Measurements from ENCODE around the gene MACROH2A2. TPM values are rescaled to one million over a fixed set of nuclear protein-coding genes. Genes with fewer than 3 reads are reported as not detected.
A peak's percentile ranks its signal among the peaks of the same experiment; 100 is the strongest.

MACROH2A2 gene
- total RNA-seq, 1 experiment from 2014 or later = not detected

- DNase-seq = no peak
- H3K9me2 ChIP-seq (replicated peaks; ENCODE audit: insufficient read depth, low read length) = no peaks in the 10 kb centered on the region
- H2AFZ ChIP-seq (ENCODE audit: low read length) = no peak overlapping the region
- H3K9me3 ChIP-seq (ENCODE audit: low read length) = no peaks in the 10 kb centered on the region
- H3K79me2 ChIP-seq (ENCODE audit: low read length) = peaks cover 40% of the 10 kb centered on the region
- peak overlapping the region; percentile 1; the same call in 1 of the 2 replicates for H3K27ac ChIP-seq (ENCODE audit: low read length)
- peak overlapping the region; percentile 89; the same call in 1 of the 2 replicates for H3K9ac ChIP-seq (ENCODE audit: low read length)
- H3K27me3 ChIP-seq (ENCODE audit: low read length) = no peaks in the 10 kb centered on the region
- peaks cover 7% of the 10 kb centered on the region; the same call in 1 of the 2 replicates for H3K36me3 ChIP-seq (ENCODE audit: insufficient read depth, low read length)
- peaks cover 29% of the 10 kb centered on the region for H3K4me1 ChIP-seq (ENCODE audit: low read length)
- H4K20me1 ChIP-seq (ENCODE audit: insufficient read depth, low read depth, low read length) = no peaks in the 10 kb centered on the region
- peak overlapping the region; percentile 92; the same call in 1 of the 2 replicates for H3K4me3 ChIP-seq (ENCODE audit: low read length)
- peak overlapping the region; percentile 98 for H3K4me2 ChIP-seq (ENCODE audit: low read depth, low read length, poor library complexity, severe bottlenecking)
Measured at GRCh38 chr10:70130878-70131559, 78.4 kb downstream of the MACROH2A2 start.

GRCh38 chr10:70131560-70131937 is 78.9 kb downstream of the MACROH2A2 start:
- Histone ChIP-seq H3K27ac (ENCODE audit: low read length) (peak overlapping the region; percentile 76), H3K9me3 (ENCODE audit: low read length) (no peaks in the 10 kb centered on the region), H3K79me2 (ENCODE audit: low read length) (peaks cover 40% of the 10 kb centered on the region), H3K27me3 (ENCODE audit: low read length) (no peaks in the 10 kb centered on the region), H3K4me1 (ENCODE audit: low read length) (peaks cover 29% of the 10 kb centered on the region), H3K36me3 (ENCODE audit: insufficient read depth, low read length) (peaks cover 7% of the 10 kb centered on the region; the same call in 1 of the 2 replicates), H4K20me1 (ENCODE audit: insufficient read depth, low read depth, low read length) (no peaks in the 10 kb centered on the region), H3K4me3 (ENCODE audit: low read length) (peak overlapping the region; percentile 92), H2AFZ (ENCODE audit: low read length) (no peak overlapping the region), H3K4me2 (ENCODE audit: low read depth, low read length, poor library complexity, severe bottlenecking) (peak overlapping the region; percentile 98), H3K9me2 (replicated peaks; ENCODE audit: insufficient read depth, low read length) (no peaks in the 10 kb centered on the region), H3K9ac (ENCODE audit: low read length) (peak overlapping the region; percentile 89)
- no peak for DNase-seq

GRCh38 chr10:70132098-70133029 is 79.7 kb downstream of the MACROH2A2 start, which contains the start of gene AIFM2:
Gene AIFM2, minus strand, starts transcription at chr10:70132825. Its CDS starts 8,741 bp downstream, at chr10:70124084.
- H3K36me3 ChIP-seq (ENCODE audit: insufficient read depth, low read length) = peaks cover 7% of the 10 kb centered on the region; the same call in 1 of the 2 replicates
- peak within 1 kb of the TSS; percentile 89 for H3K9ac ChIP-seq (ENCODE audit: low read length)
- H3K79me2 ChIP-seq (ENCODE audit: low read length) = peaks cover 40% of the 10 kb centered on the region
- no peaks in the 10 kb centered on the region for H3K9me2 ChIP-seq (replicated peaks; ENCODE audit: insufficient read depth, low read length)
- H4K20me1 ChIP-seq (ENCODE audit: insufficient read depth, low read depth, low read length) = no peaks in the 10 kb centered on the region
- peak within 1 kb of the TSS; percentile 86 for H2AFZ ChIP-seq (ENCODE audit: low read length)
- H3K9me3 ChIP-seq (ENCODE audit: low read length) = no peaks in the 10 kb centered on the region
- peaks cover 29% of the 10 kb centered on the region for H3K4me1 ChIP-seq (ENCODE audit: low read length)
- peak within 1 kb of the TSS; percentile 92 for H3K4me3 ChIP-seq (ENCODE audit: low read length)
- H3K27me3 ChIP-seq (ENCODE audit: low read length) = no peaks in the 10 kb centered on the region
- H3K4me2 ChIP-seq (ENCODE audit: low read depth, low read length, poor library complexity, severe bottlenecking) = peak within 1 kb of the TSS; percentile 98
- H3K27ac ChIP-seq (ENCODE audit: low read length) = peak within 1 kb of the TSS; percentile 76
- peak; percentile 85 for DNase-seq

GRCh38 chr10:70135046-70135445 is 82.4 kb downstream of the MACROH2A2 start:
- no peak overlapping the region for H3K27ac ChIP-seq (ENCODE audit: low read length)
- no peak overlapping the region for H2AFZ ChIP-seq (ENCODE audit: low read length)
- no peaks in the 10 kb centered on the region for H3K27me3 ChIP-seq (ENCODE audit: low read length)
- H3K9ac ChIP-seq (ENCODE audit: low read length) = no peak overlapping the region
- H3K36me3 ChIP-seq (ENCODE audit: insufficient read depth, low read length) = peaks cover 3% of the 10 kb centered on the region; the same call in 1 of the 2 replicates
- no peak for DNase-seq
- no peak overlapping the region for H3K4me3 ChIP-seq (ENCODE audit: low read length)
- H3K4me2 ChIP-seq (ENCODE audit: low read depth, low read length, poor library complexity, severe bottlenecking) = no peak overlapping the region
- no peaks in the 10 kb centered on the region for H4K20me1 ChIP-seq (ENCODE audit: insufficient read depth, low read depth, low read length)
- no peaks in the 10 kb centered on the region for H3K9me2 ChIP-seq (replicated peaks; ENCODE audit: insufficient read depth, low read length)
- H3K79me2 ChIP-seq (ENCODE audit: low read length) = peaks cover 34% of the 10 kb centered on the region
- peaks cover 29% of the 10 kb centered on the region for H3K4me1 ChIP-seq (ENCODE audit: low read length)
- H3K9me3 ChIP-seq (ENCODE audit: low read length) = no peaks in the 10 kb centered on the region

- Histone ChIP-seq H3K9ac (ENCODE audit: low read length) (no peak overlapping the region), H3K9me3 (ENCODE audit: low read length) (no peaks in the 10 kb centered on the region), H3K27ac (ENCODE audit: low read length) (no peak overlapping the region), H3K4me3 (ENCODE audit: low read length) (no peak overlapping the region), H2AFZ (ENCODE audit: low read length) (no peak overlapping the region), H3K36me3 (ENCODE audit: insufficient read depth, low read length) (no peaks in the 10 kb centered on the region), H4K20me1 (ENCODE audit: insufficient read depth, low read depth, low read length) (no peaks in the 10 kb centered on the region), H3K4me1 (ENCODE audit: low read length) (peaks cover 25% of the 10 kb centered on the region), H3K4me2 (ENCODE audit: low read depth, low read length, poor library complexity, severe bottlenecking) (no peak overlapping the region), H3K27me3 (ENCODE audit: low read length) (no peaks in the 10 kb centered on the region), H3K79me2 (ENCODE audit: low read length) (peaks cover 27% of the 10 kb centered on the region), H3K9me2 (replicated peaks; ENCODE audit: insufficient read depth, low read length) (no peaks in the 10 kb centered on the region)
- DNase-seq = no peak
Measured at GRCh38 chr10:70135684-70136083, 83.0 kb downstream of the MACROH2A2 start.

- Histone ChIP-seq H3K4me2 (ENCODE audit: low read depth, low read length, poor library complexity, severe bottlenecking) (no peak overlapping the region), H3K27me3 (ENCODE audit: low read length) (no peaks in the 10 kb centered on the region), H3K9me2 (replicated peaks; ENCODE audit: insufficient read depth, low read length) (no peaks in the 10 kb centered on the region), H4K20me1 (ENCODE audit: insufficient read depth, low read depth, low read length) (no peaks in the 10 kb centered on the region), H3K4me3 (ENCODE audit: low read length) (no peak overlapping the region), H3K9ac (ENCODE audit: low read length) (no peak overlapping the region), H3K27ac (ENCODE audit: low read length) (no peak overlapping the region), H3K9me3 (ENCODE audit: low read length) (no peaks in the 10 kb centered on the region), H2AFZ (ENCODE audit: low read length) (no peak overlapping the region), H3K79me2 (ENCODE audit: low read length) (peaks cover 13% of the 10 kb centered on the region), H3K36me3 (ENCODE audit: insufficient read depth, low read length) (no peaks in the 10 kb centered on the region), H3K4me1 (ENCODE audit: low read length) (peaks cover 10% of the 10 kb centered on the region)
- no peak for DNase-seq
Measured at GRCh38 chr10:70137135-70137534, 84.5 kb downstream of the MACROH2A2 start.

GRCh38 chr10:70137927-70138883 is 85.6 kb downstream of the MACROH2A2 start:
- DNase-seq = no peak
- Histone ChIP-seq H3K27ac (ENCODE audit: low read length) (no peak overlapping the region), H3K9me3 (ENCODE audit: low read length) (no peaks in the 10 kb centered on the region), H2AFZ (ENCODE audit: low read length) (no peak overlapping the region), H4K20me1 (ENCODE audit: insufficient read depth, low read depth, low read length) (no peaks in the 10 kb centered on the region), H3K9me2 (replicated peaks; ENCODE audit: insufficient read depth, low read length) (no peaks in the 10 kb centered on the region), H3K9ac (ENCODE audit: low read length) (no peak overlapping the region), H3K27me3 (ENCODE audit: low read length) (no peaks in the 10 kb centered on the region), H3K36me3 (ENCODE audit: insufficient read depth, low read length) (no peaks in the 10 kb centered on the region), H3K79me2 (ENCODE audit: low read length) (peaks cover 6% of the 10 kb centered on the region), H3K4me2 (ENCODE audit: low read depth, low read length, poor library complexity, severe bottlenecking) (no peak overlapping the region), H3K4me3 (ENCODE audit: low read length) (no peak overlapping the region), H3K4me1 (ENCODE audit: low read length) (peaks cover 3% of the 10 kb centered on the region)

Data from Karpas-422 (cell line).